ENCODE data around the gene OXA1L. TPM values are rescaled to one million over a fixed set of nuclear protein-coding genes. Genes with fewer than 3 reads are reported as not detected.
"Not testable (repeated sequence)": the region's sequence is repeated elsewhere in the genome, so short reads cannot be mapped to it uniquely, and the experiment has no call there.

The OXA1L gene
- 10 to 100 TPM; 27.9 to 48.5 (median 44.0) TPM for polyA plus RNA-seq

- Mint-ChIP-seq H3K27me3 (ENCODE audit: low read depth in 3 of 3) (peaks cover 2 to 9% (median 8%) of the 10 kb centered on the region in 3 donors), H3K27ac (peak within 1 kb of the TSS; percentile 83 to 99 (median 98)), H3K36me3 (peaks cover 16 to 31% (median 25%) of the 10 kb centered on the region in 3 donors), H3K4me1 (peaks cover 31 to 47% of the 10 kb centered on the region in 2 donors), H3K9me3 (peaks cover 0 to under 1% (median 0%) of the 10 kb centered on the region in 6 donors), H3K4me3 (peak within 1 kb of the TSS; percentile 90 to 98 (median 96))
- peak; percentile 96 to 98 (median 97) for DNase-seq
Measured at GRCh38 chr14:22766457-22767322, at the start of gene OXA1L. OXA1L (plus strand) TSS chr14:22766688; CDS start chr14:22766702, 14 bp downstream.

- Mint-ChIP-seq H3K27ac (no peak overlapping the region), H3K4me3 (no peak overlapping the region), H3K9me3 (no peaks in the 10 kb centered on the region), H3K4me1 (peaks cover 5 to 6% of the 10 kb centered on the region in 2 donors), H3K27me3 (ENCODE audit: low read depth in 3 of 3) (peaks cover under 1 to 9% (median 8%) of the 10 kb centered on the region in 3 donors), H3K36me3 (peaks cover 0 to 3% (median 0%) of the 10 kb centered on the region in 3 donors)
- no peak for DNase-seq
Measured at GRCh38 chr14:22718091-22718490, 48.4 kb upstream of the OXA1L start.

- H3K9me3 Mint-ChIP-seq = no peaks in the 10 kb centered on the region
- no peak overlapping the region for H3K27ac Mint-ChIP-seq
- H3K4me3 Mint-ChIP-seq = no peak overlapping the region
- no peaks in the 10 kb centered on the region for H3K4me1 Mint-ChIP-seq
- H3K36me3 Mint-ChIP-seq = peaks cover 0 to 3% (median 0%) of the 10 kb centered on the region in 3 donors
- peaks cover 0 to 8% (median 6%) of the 10 kb centered on the region in 3 donors for H3K27me3 Mint-ChIP-seq (ENCODE audit: low read depth in 3 of 3)
- DNase-seq = no peak
Measured at GRCh38 chr14:22721213-22721612, 45.3 kb upstream of the OXA1L start.

DNA sequence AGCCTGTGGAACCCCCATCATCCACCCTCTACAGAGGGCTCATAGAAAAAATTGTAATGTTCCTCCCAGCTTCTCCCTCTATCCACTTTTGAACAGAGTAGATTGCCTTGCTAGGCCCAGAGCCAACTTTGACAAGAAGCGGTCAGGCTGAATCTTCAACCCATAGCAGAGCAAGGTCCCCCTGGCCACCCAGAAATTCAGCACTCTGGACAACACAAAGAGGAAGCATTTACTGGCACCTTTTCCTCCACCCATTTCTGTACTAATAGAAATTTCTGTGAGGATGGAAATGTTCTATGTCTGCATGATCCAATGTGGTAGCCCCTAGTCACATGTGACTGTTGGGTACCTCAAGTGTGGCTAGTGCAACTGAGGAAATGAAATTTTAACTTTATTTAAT is 42.7 kb upstream of the OXA1L start:
- H3K27ac Mint-ChIP-seq = no peak overlapping the region
- peaks cover 0 to 3% (median 0%) of the 10 kb centered on the region in 3 donors for H3K36me3 Mint-ChIP-seq
- H3K27me3 Mint-ChIP-seq (ENCODE audit: low read depth in 3 of 3) = peaks cover 0 to 8% (median 7%) of the 10 kb centered on the region in 3 donors
- H3K4me1 Mint-ChIP-seq = no peaks in the 10 kb centered on the region
- no peak for DNase-seq
- H3K9me3 Mint-ChIP-seq = no peaks in the 10 kb centered on the region
- no peak overlapping the region for H3K4me3 Mint-ChIP-seq

GRCh38 chr14:22724847-22725246 is 41.6 kb upstream of the OXA1L start:
- H3K27me3 Mint-ChIP-seq (ENCODE audit: low read depth in 3 of 3); DNase-seq; H3K27ac Mint-ChIP-seq; H3K4me3 Mint-ChIP-seq; H3K9me3 Mint-ChIP-seq; H3K36me3 Mint-ChIP-seq; H3K4me1 Mint-ChIP-seq: not testable (repeated sequence)

GRCh38 chr14:22725374-22725773 is 41.1 kb upstream of the OXA1L start:
- not testable (repeated sequence) for H3K4me1 Mint-ChIP-seq; H3K36me3 Mint-ChIP-seq; DNase-seq; H3K4me3 Mint-ChIP-seq; H3K27ac Mint-ChIP-seq; H3K9me3 Mint-ChIP-seq; H3K27me3 Mint-ChIP-seq (ENCODE audit: low read depth in 3 of 3)

GRCh38 chr14:22726012-22726411 is 40.5 kb upstream of the OXA1L start:
- Mint-ChIP-seq H3K4me3 (no peak overlapping the region), H3K27me3 (ENCODE audit: low read depth in 3 of 3) (peaks cover under 1 to 8% (median 7%) of the 10 kb centered on the region in 3 donors), H3K4me1 (no peaks in the 10 kb centered on the region), H3K36me3 (peaks cover 0 to 3% (median 0%) of the 10 kb centered on the region in 3 donors), H3K27ac (no peak overlapping the region), H3K9me3 (no peaks in the 10 kb centered on the region)
- no peak for DNase-seq

GRCh38 chr14:22732062-22732461 is 34.4 kb upstream of the OXA1L start:
- not testable (repeated sequence) for H3K27me3 Mint-ChIP-seq (ENCODE audit: low read depth in 3 of 3); H3K4me3 Mint-ChIP-seq; H3K27ac Mint-ChIP-seq; H3K36me3 Mint-ChIP-seq; H3K4me1 Mint-ChIP-seq; DNase-seq; H3K9me3 Mint-ChIP-seq

- H3K4me3 Mint-ChIP-seq = no peak overlapping the region
- H3K36me3 Mint-ChIP-seq = no peaks in the 10 kb centered on the region
- no peak overlapping the region for H3K27ac Mint-ChIP-seq
- no peaks in the 10 kb centered on the region for H3K4me1 Mint-ChIP-seq
- no peak for DNase-seq
- H3K27me3 Mint-ChIP-seq (ENCODE audit: low read depth in 3 of 3) = peaks cover 0 to 8% (median 4%) of the 10 kb centered on the region in 3 donors
- no peaks in the 10 kb centered on the region for H3K9me3 Mint-ChIP-seq
Measured at GRCh38 chr14:22733829-22734228, 32.7 kb upstream of the OXA1L start.

DNA sequence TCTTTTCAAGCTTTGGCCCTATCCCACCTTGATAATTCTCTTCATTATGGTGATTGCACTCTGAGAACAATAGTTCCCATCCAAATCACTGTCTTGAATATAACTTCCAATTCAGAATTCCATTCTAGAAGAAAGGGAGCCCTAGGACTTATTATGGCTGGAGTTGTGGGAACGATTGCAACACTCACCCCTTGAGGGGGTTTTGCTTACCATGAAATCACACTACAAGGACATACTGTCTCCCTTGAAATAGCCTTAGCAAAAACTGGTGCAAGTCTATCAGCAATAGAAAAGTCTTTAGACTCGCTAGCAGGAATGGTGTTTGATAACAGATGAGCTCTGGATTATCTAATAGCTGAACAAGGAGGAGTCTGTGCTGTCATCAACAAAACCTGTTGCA is 31.4 kb upstream of the OXA1L start:
- Mint-ChIP-seq H3K36me3 (no peaks in the 10 kb centered on the region), H3K27ac (no peak overlapping the region), H3K4me3 (no peak overlapping the region), H3K9me3 (no peaks in the 10 kb centered on the region), H3K4me1 (no peaks in the 10 kb centered on the region), H3K27me3 (ENCODE audit: low read depth in 3 of 3) (peaks cover 0 to 8% (median 4%) of the 10 kb centered on the region in 3 donors)
- no peak for DNase-seq

- not testable (repeated sequence) for H3K4me1 Mint-ChIP-seq, H3K27ac Mint-ChIP-seq
Measured at GRCh38 chr14:22736384-22736783, 30.1 kb upstream of the OXA1L start.

DNA sequence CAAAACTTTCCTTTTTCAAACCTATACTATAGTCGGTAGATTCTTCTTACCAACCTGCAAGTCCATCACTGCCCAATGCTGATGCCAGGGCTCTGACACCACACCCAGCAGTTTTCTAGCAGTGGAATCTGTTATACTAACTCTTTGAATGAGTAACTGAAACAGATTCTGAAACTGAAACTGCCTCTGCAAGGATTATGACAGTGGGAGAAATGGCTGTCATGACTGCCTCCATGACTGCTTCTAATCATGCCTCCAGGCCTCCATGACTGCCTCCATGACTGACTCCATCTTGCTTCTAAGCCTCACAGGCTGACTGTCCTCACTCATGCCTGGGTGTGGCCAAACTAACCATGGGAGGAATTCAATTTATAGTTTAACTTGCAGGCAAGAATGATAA is 29.4 kb upstream of the OXA1L start:
- Mint-ChIP-seq H3K4me3 (no peak overlapping the region), H3K27me3 (ENCODE audit: low read depth in 3 of 3) (peaks cover 0 to 9% (median 5%) of the 10 kb centered on the region in 3 donors), H3K27ac (no peak overlapping the region), H3K36me3 (no peaks in the 10 kb centered on the region), H3K9me3 (no peaks in the 10 kb centered on the region), H3K4me1 (no peaks in the 10 kb centered on the region)
- DNase-seq = no peak

More at GRCh38 chr14:22736384-22736783, 30.1 kb upstream of the OXA1L start:
- H3K36me3 Mint-ChIP-seq; H3K9me3 Mint-ChIP-seq; DNase-seq; H3K27me3 Mint-ChIP-seq (ENCODE audit: low read depth in 3 of 3); H3K4me3 Mint-ChIP-seq: not testable (repeated sequence)

- Mint-ChIP-seq H3K4me3 (no peak overlapping the region), H3K4me1 (no peaks in the 10 kb centered on the region), H3K27me3 (ENCODE audit: low read depth in 3 of 3) (peaks cover 0 to 6% (median 5%) of the 10 kb centered on the region in 3 donors), H3K9me3 (peaks cover 0 to 1% (median 0%) of the 10 kb centered on the region in 6 donors), H3K36me3 (no peaks in the 10 kb centered on the region), H3K27ac (no peak overlapping the region)
- DNase-seq = no peak
Measured at GRCh38 chr14:22739423-22739822, 27.1 kb upstream of the OXA1L start.

- no peaks in the 10 kb centered on the region for H3K36me3 Mint-ChIP-seq
- peaks cover 0 to 6% (median 5%) of the 10 kb centered on the region in 3 donors for H3K27me3 Mint-ChIP-seq (ENCODE audit: low read depth in 3 of 3)
- peaks cover 0 to 1% (median 0%) of the 10 kb centered on the region in 6 donors for H3K9me3 Mint-ChIP-seq
- no peaks in the 10 kb centered on the region for H3K4me1 Mint-ChIP-seq
- no peak overlapping the region for H3K27ac Mint-ChIP-seq
- no peak for DNase-seq
- H3K4me3 Mint-ChIP-seq = no peak overlapping the region
Measured at GRCh38 chr14:22740020-22740419, 26.5 kb upstream of the OXA1L start.

Measured in immature natural killer cell (primary cell).